ENCODE data around the gene APH1B. TPM values are rescaled to one million over a fixed set of nuclear protein-coding genes. Genes with fewer than 3 reads are reported as not detected.
A peak's percentile ranks its signal among the peaks of the same experiment; 100 is the strongest.

Gene APH1B
- total RNA-seq, 8 experiments from 2014 or later, result 6.9 to 20.2 (median 11.9) TPM

DNA sequence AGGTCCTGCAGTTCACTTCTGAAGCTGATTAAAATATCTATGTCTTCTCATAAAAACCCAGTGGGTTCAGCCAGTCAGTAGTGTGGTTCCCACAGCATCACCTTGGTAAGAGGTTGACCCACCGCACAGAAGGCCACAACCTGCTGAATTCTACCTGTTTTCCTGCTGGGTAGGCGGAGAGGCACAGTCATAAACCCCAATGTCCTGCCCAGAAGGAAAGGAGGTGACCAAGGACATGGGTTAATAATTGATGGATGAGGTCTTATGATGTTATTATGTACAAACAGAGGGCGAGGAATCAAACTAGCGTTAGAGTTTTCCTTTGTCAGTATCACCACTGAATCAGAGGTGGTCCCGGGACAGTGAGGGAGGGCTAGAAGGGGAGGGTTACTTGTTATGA, 76.5 kb downstream of the APH1B start:
- ATAC-seq (replicated peaks in 6 of 8), result no peak
- Histone ChIP-seq H3K4me3 (no peak overlapping the region), H3K27ac (no peak overlapping the region), H3K4me1 (replicated peaks in 1 of 2) (no peaks in the 10 kb centered on the region)
- WGBS, 10 experiments, result 70 to 100% (median 84%) methylated on average over 1 to 5 of the region's 5 CpGs; no CpG with 5 or more reads in 3 of the 10 experiments
- in situ Hi-C loops (cut with MboI; ENCODE audit: low pct_unique_long_range_greater_than_20kb in 2 of 9, low sequenced_read_pairs in 9 of 9, unreplicated experiment in 9 of 9), result no loop called here

DNA sequence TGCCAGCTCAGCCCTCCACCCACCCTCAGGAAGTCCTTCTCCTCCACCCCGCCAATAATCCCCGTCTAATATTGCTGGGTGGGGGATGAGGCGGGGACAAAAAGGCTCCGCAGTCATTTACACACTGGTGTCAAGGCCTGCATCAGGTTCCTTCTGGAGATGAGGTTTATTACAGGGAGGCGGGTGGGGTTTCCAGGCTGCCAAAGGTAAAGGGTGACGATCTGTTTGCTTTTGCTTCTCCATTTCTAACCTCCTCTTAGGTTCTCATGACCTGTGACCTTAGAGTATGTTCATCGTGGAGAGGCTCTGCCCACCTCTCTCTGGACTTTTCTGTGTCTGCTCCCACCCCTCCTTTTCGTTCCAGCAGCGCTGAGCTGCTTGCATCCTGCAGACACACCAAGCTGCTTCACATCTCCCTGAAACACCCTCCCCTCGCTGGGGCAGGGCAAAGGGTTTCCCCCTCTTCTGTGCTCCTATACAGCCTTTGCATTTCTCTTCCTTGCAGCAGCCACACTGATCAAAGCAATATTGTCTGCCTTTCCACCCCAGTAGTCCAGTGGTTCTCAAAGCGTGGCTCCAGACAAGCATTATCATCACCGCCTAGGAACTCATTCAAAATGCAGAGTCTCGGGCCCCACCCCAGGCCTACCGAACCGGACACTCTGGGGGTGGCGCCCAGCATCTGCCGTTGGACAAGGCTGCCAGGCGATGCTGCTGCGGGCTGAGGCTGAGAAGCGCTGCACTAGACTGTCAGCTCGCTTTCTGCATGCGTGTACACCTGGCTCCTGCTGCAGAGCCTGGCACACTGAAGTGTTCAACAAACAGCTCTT, 77.6 kb downstream of the APH1B start:
- H3K4me3 ChIP-seq, result no peak overlapping the region
- H3K4me1 ChIP-seq (replicated peaks in 1 of 2), result no peaks in the 10 kb centered on the region
- no peak overlapping the region for H3K27ac ChIP-seq
- in situ Hi-C loops (cut with MboI; ENCODE audit: low pct_unique_long_range_greater_than_20kb in 2 of 9, low sequenced_read_pairs in 9 of 9, unreplicated experiment in 9 of 9), result no loop called here
- WGBS, 10 experiments, result 14 to 100% (median 65%) methylated on average over 1 to 10 of the region's 22 CpGs
- ATAC-seq (replicated peaks in 6 of 8), result peak in 5 of 8 experiments; percentile 17 to 67 (median 30)

DNA sequence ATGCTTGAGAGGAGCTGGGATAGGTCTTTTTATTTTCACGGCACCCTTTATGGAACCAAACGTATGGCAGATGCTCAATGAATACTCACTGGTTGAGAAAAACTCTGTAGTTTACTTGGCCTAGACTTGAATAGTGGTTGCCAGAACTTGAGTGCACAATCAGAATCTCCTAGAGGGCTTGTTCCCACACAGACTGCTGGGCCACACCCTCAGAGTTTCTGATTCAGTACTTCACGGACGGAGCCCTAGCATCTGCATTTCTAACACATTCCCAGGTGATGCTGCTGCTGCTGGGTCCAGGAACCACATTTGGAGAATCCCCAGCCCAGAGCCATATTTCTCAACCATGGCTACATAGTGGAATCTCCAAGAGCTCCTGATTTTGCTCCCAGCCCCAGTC, 79.7 kb downstream of the APH1B start:
- H3K27ac ChIP-seq, result no peak overlapping the region
- H3K4me3 ChIP-seq, result no peak overlapping the region
- in situ Hi-C loops (cut with MboI; ENCODE audit: low pct_unique_long_range_greater_than_20kb in 2 of 9, low sequenced_read_pairs in 9 of 9, unreplicated experiment in 9 of 9), result no loop called here
- ATAC-seq (replicated peaks in 6 of 8), result peak in 2 of 8 experiments; percentile 61 to 64
- 67 to 100% (median 80%) methylated on average over 1 to 4 of the region's 4 CpGs; no CpG with 5 or more reads in 4 of the 10 experiments for WGBS, 10 experiments
- H3K4me1 ChIP-seq (replicated peaks in 1 of 2), result no peaks in the 10 kb centered on the region

DNA sequence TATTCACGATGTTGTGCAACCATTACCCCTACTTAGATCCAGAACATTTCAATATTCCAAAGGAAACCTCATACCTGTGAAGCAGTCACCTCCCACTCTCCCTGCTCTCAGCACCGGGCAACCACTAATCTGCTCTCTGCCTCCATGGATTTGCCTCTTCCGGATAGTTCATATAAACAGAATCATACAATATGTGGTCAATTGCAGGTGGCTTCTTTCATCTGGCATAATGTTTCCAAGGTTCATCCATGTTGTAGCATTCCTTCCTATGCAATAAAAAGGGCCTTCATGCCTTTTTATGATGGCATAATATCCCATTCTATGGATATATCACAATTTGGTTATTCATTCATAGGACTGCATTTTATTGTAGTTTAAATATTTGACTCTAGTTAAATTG, 80.3 kb downstream of the APH1B start:
- peak in 1 of 8 experiments; percentile 10 for ATAC-seq (replicated peaks in 6 of 8)
- in situ Hi-C loops (cut with MboI; ENCODE audit: low pct_unique_long_range_greater_than_20kb in 2 of 9, low sequenced_read_pairs in 9 of 9, unreplicated experiment in 9 of 9), result no loop called here
- Histone ChIP-seq H3K4me1 (replicated peaks in 1 of 2) (peaks cover 0 to 2% of the 10 kb centered on the region in 2 donors), H3K27ac (no peak overlapping the region), H3K4me3 (no peak overlapping the region)
- 44 to 91% (median 87%) methylated on average over 1 to 3 of the region's 3 CpGs; no CpG with 5 or more reads in 2 of the 10 experiments for WGBS, 10 experiments

DNA sequence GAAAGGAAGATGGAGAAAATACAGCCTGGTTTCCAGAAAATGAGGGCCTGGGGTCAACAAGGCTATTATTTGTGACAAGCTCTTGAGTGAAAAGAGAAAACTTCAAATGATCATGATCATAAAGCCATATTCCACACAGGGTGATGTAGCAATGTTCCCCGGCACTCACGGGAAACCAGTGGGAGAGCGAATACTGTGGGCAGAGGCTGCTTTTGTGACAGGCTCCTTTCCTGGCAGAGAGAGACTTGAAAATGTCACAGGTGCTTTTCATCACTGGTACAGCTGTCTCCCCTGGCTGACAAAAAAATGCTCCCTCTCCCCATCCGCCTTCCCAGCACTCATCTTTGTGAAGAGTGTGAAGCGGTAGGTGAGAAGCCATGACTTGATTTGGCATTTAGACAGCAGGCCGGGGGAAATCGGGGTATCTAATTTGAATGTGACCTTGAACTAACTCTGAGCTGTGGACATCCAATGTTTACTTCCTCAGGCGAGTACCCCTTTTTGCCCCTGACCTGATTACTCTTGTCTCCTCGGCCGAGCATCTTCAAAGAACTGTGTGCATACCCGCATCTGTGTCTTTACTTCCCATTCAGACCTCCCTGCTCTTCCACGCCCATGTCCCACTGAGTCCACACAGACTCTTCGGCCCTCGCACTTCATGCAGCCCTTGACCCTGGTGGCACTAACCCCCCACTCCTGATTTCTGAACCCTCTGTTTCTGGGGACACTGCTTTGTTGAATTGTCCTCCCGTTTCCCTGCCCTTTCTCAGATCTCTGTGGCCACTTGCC, 81.0 kb downstream of the APH1B start:
- 67 to 100% (median 82%) methylated on average over 1 to 15 of the region's 15 CpGs; no CpG with 5 or more reads in 1 of the 10 experiments for WGBS, 10 experiments
- H3K4me3 ChIP-seq, result no peak overlapping the region
- no peak for ATAC-seq (replicated peaks in 6 of 8)
- in situ Hi-C loops (cut with MboI; ENCODE audit: low pct_unique_long_range_greater_than_20kb in 2 of 9, low sequenced_read_pairs in 9 of 9, unreplicated experiment in 9 of 9), result no loop called here
- no peak overlapping the region for H3K27ac ChIP-seq
- H3K4me1 ChIP-seq (replicated peaks in 1 of 2), result peaks cover 0 to 2% of the 10 kb centered on the region in 2 donors

Other genes with a start within 250 kb of the APH1B start
- gene TPM1, start 234.9 kb upstream of the APH1B start, total RNA-seq, result 1,000 to 10,000 TPM in 1 of 8 experiments, 10 to 100 TPM in 7; 34.3 to 1,055 (median 81.7) TPM
- gene LACTB, start 155.7 kb upstream of the APH1B start, total RNA-seq, result 10 to 100 TPM; 11.8 to 27.3 (median 15.0) TPM
- gene RPS27L, start 120.1 kb upstream of the APH1B start, total RNA-seq, result 100 to 1,000 TPM in 6 of 8 experiments, 10 to 100 TPM in 2; 90.6 to 660 (median 259) TPM
- 10 to 100 TPM; 24.6 to 58.4 (median 39.7) TPM for gene RAB8B, start 88.0 kb upstream of the APH1B start, total RNA-seq
- 10 to 100 TPM in 1 of 8 experiments, 1 to 10 TPM in 5, under 1 TPM in 2; 0.13 to 40.3 (median 2.8) TPM for gene CA12, start 104.2 kb downstream of the APH1B start, total RNA-seq
- 10 to 100 TPM; 20.4 to 63.7 (median 47.1) TPM for gene USP3, start 227.0 kb downstream of the APH1B start, total RNA-seq